ENCODE measurements around the gene NAPG. TPM values are rescaled to one million over a fixed set of nuclear protein-coding genes. Genes with fewer than 3 reads are reported as not detected.

NAPG gene
- total RNA-seq, 1 experiment from 2014 or later, result 28.0 TPM

DNA sequence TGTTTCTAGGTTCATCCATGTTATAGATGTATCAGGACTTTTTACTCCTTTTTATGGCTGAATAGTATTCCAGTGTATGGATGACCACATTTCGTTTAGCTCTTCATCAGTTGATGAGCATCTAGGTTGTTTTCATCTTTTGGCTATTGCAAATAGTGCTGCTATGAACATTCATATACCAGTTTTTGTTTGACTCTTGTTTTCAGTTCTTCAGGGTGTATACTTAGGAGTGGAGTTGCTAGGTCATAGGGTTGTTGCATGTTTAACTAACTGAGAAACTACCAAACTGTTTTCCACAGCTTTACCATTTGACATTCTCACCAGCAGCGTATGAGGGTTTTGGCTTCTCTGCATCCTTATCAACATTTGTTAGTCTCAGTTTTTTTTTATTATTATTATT is 25.8 kb upstream of the NAPG start:
- TF ChIP-seq POLR2AphosphoS5 (IDR thresholded peaks at IDR 0.05; ENCODE audit: low read depth, low read length), result no peak
- no peak for TF ChIP-seq SIN3A (IDR thresholded peaks at IDR 0.05; ENCODE audit: low read depth)
- TF ChIP-seq YY1 (IDR thresholded peaks at IDR 0.05; ENCODE audit: extremely low read depth, insufficient replicate concordance, low read depth, low read length), result no peak
- TF ChIP-seq, protein P1, sequence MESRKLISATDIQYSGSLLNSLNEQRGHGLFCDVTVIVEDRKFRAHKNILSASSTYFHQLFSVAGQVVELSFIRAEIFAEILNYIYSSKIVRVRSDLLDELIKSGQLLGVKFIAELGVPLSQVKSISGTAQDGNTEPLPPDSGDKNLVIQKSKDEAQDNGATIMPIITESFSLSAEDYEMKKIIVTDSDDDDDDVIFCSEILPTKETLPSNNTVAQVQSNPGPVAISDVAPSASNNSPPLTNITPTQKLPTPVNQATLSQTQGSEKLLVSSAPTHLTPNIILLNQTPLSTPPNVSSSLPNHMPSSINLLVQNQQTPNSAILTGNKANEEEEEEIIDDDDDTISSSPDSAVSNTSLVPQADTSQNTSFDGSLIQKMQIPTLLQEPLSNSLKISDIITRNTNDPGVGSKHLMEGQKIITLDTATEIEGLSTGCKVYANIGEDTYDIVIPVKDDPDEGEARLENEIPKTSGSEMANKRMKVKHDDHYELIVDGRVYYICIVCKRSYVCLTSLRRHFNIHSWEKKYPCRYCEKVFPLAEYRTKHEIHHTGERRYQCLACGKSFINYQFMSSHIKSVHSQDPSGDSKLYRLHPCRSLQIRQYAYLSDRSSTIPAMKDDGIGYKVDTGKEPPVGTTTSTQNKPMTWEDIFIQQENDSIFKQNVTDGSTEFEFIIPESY (IDR thresholded peaks at IDR 0.05; ENCODE audit: extremely low read depth, insufficient replicate concordance, low read length), result no peak
- Histone ChIP-seq H3K79me2 (ENCODE audit: insufficient read depth, low read length) (no peaks in the 10 kb centered on the region), H3K36me3 (ENCODE audit: control insufficient read depth in 1 of 2, insufficient read depth in 2 of 2, low read length in 2 of 2) (no peaks in the 10 kb centered on the region), H3K9me3 (ENCODE audit: control insufficient read depth in 1 of 2, insufficient read depth in 1 of 2, low read depth in 1 of 2, low read length in 2 of 2) (peaks cover 0 to 4% of the 10 kb centered on the region in 2 experiments; a peak in 1 of 4 replicates), H3K9ac (ENCODE audit: low read length) (no peak overlapping the region), H3K4me3 (replicated peaks in 1 of 2; ENCODE audit: low read depth in 1 of 2, low read length in 2 of 2) (no peak overlapping the region), H4K20me1 (ENCODE audit: insufficient read depth) (no peaks in the 10 kb centered on the region), H3K9me2 (ENCODE audit: insufficient read depth) (no peaks in the 10 kb centered on the region), H3K4me1 (ENCODE audit: control insufficient read depth in 1 of 2, insufficient read depth in 2 of 2, low read length in 2 of 2) (no peaks in the 10 kb centered on the region), H3K27ac (ENCODE audit: low read depth, low read length) (no peak overlapping the region), H3K4me2 (ENCODE audit: low read length) (no peak overlapping the region), H2AFZ (ENCODE audit: low read depth, low read length, poor library complexity, severe bottlenecking) (no peak overlapping the region), H3K27me3 (ENCODE audit: insufficient read depth, low read length) (peaks cover 14% of the 10 kb centered on the region)
- ChIA-PET CTCF (no interaction called here), POLR2A (no interaction called here), RAD21 (ENCODE audit: low non-redundant PET in 1 of 2, low total read pairs in 2 of 2, uncharacterized antibody in 2 of 2, unreplicated experiment in 2 of 2) (no interaction called here)
- no TSS peak for BruUV-seq (replicated peaks)
- ATAC-seq (no peak), DNase-seq (ENCODE audit: low read depth, low spot score) (no peak)
- intact Hi-C loops (cut with micrococcal nuclease), result no loop called here

DNA sequence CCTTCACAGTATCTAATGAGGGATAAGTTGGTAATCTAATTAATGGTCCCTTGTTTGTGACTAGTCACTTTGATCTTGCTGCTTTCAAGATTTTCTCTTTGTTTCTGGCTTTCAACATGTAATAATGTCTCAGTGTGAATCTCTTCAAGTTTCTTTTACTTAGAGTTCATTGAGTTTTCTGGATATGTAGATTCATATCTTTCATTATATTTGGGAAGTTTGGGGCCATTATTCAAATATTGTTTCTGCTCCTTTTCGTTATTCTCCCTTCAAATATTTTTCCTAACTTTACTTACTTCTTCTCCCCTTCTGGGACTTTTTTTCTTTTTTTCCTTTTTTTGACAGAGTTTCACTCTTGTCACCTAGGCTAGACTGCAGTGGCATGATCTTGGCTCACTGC is 21.1 kb upstream of the NAPG start:
- Histone ChIP-seq H3K27ac (ENCODE audit: low read depth, low read length) (no peak overlapping the region), H3K9ac (ENCODE audit: low read length) (no peak overlapping the region), H3K4me3 (replicated peaks in 1 of 2; ENCODE audit: low read depth in 1 of 2, low read length in 2 of 2) (no peak overlapping the region), H3K36me3 (ENCODE audit: control insufficient read depth in 1 of 2, insufficient read depth in 2 of 2, low read length in 2 of 2) (no peaks in the 10 kb centered on the region), H3K4me1 (ENCODE audit: control insufficient read depth in 1 of 2, insufficient read depth in 2 of 2, low read length in 2 of 2) (no peaks in the 10 kb centered on the region), H3K79me2 (ENCODE audit: insufficient read depth, low read length) (no peaks in the 10 kb centered on the region), H2AFZ (ENCODE audit: low read depth, low read length, poor library complexity, severe bottlenecking) (no peak overlapping the region), H3K9me2 (ENCODE audit: insufficient read depth) (no peaks in the 10 kb centered on the region), H4K20me1 (ENCODE audit: insufficient read depth) (no peaks in the 10 kb centered on the region), H3K4me2 (ENCODE audit: low read length) (no peak overlapping the region), H3K27me3 (ENCODE audit: insufficient read depth, low read length) (peaks cover 14% of the 10 kb centered on the region), H3K9me3 (ENCODE audit: control insufficient read depth in 1 of 2, insufficient read depth in 1 of 2, low read depth in 1 of 2, low read length in 2 of 2) (peaks cover 0 to 9% of the 10 kb centered on the region in 2 experiments; a peak in 1 of 4 replicates)
- intact Hi-C loops (cut with micrococcal nuclease), result no loop called here
- TF ChIP-seq POLR2A (IDR thresholded peaks at IDR 0.05; ENCODE audit: borderline replicate concordance, extremely low read depth, insufficient read depth, insufficient read length) (no peak), SP1 (IDR thresholded peaks at IDR 0.05; ENCODE audit: low read depth) (no peak), SIN3A (IDR thresholded peaks at IDR 0.05; ENCODE audit: low read depth) (no peak), TCF7L2 (IDR thresholded peaks at IDR 0.05; ENCODE audit: borderline replicate concordance, extremely low read depth, insufficient read depth, insufficient read length) (no peak), FOSL1 (IDR thresholded peaks at IDR 0.05; ENCODE audit: low read depth) (no peak), JUND (IDR thresholded peaks at IDR 0.05) (no peak), ZNF274 (IDR thresholded peaks at IDR 0.05; ENCODE audit: low read depth, low read length) (no peak), CEBPB (IDR thresholded peaks at IDR 0.05; ENCODE audit: low read depth) (no peak), EZH2phosphoT487 (IDR thresholded peaks at IDR 0.05; ENCODE audit: borderline replicate concordance) (no peak), POLR2AphosphoS5 (IDR thresholded peaks at IDR 0.05; ENCODE audit: low read depth, low read length) (no peak), ZFX (IDR thresholded peaks at IDR 0.05) (no peak), CBX3 (IDR thresholded peaks at IDR 0.05; ENCODE audit: low read depth) (no peak), RAD21 (IDR thresholded peaks at IDR 0.05; ENCODE audit: low read depth) (no peak)
- TF ChIP-seq, protein P2, sequence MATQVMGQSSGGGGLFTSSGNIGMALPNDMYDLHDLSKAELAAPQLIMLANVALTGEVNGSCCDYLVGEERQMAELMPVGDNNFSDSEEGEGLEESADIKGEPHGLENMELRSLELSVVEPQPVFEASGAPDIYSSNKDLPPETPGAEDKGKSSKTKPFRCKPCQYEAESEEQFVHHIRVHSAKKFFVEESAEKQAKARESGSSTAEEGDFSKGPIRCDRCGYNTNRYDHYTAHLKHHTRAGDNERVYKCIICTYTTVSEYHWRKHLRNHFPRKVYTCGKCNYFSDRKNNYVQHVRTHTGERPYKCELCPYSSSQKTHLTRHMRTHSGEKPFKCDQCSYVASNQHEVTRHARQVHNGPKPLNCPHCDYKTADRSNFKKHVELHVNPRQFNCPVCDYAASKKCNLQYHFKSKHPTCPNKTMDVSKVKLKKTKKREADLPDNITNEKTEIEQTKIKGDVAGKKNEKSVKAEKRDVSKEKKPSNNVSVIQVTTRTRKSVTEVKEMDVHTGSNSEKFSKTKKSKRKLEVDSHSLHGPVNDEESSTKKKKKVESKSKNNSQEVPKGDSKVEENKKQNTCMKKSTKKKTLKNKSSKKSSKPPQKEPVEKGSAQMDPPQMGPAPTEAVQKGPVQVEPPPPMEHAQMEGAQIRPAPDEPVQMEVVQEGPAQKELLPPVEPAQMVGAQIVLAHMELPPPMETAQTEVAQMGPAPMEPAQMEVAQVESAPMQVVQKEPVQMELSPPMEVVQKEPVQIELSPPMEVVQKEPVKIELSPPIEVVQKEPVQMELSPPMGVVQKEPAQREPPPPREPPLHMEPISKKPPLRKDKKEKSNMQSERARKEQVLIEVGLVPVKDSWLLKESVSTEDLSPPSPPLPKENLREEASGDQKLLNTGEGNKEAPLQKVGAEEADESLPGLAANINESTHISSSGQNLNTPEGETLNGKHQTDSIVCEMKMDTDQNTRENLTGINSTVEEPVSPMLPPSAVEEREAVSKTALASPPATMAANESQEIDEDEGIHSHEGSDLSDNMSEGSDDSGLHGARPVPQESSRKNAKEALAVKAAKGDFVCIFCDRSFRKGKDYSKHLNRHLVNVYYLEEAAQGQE (IDR thresholded peaks at IDR 0.05; ENCODE audit: low read depth), result no peak
- no TSS peak for BruUV-seq (replicated peaks)
- POLR2A ChIA-PET, result no interaction called here
- DNase-seq (ENCODE audit: low read depth, low spot score), result no peak
- RAD21 ChIA-PET (ENCODE audit: low non-redundant PET in 1 of 2, low total read pairs in 2 of 2, uncharacterized antibody in 2 of 2, unreplicated experiment in 2 of 2), result no interaction called here
- no peak for ATAC-seq
- CTCF ChIA-PET, result no interaction called here

Data from HCT116 (cell line).